ENCODE measurements around the gene CAMTA1. TPM values are rescaled to one million over a fixed set of nuclear protein-coding genes. Genes with fewer than 3 reads are reported as not detected.

CAMTA1 gene
- polyA plus RNA-seq, 1 of the 3 experiments (the other 2 are of a cell fraction): 63.1 TPM

- no peak for TF ChIP-seq SIN3A (IDR thresholded peaks at IDR 0.05; ENCODE audit: borderline replicate concordance, low read depth, low read length)
- peak; percentile 73; the same call in 1 of the 2 replicates for TF ChIP-seq FOXJ3 (CRISPR knock-in tag; IDR thresholded peaks at IDR 0.05)
- no peak for TF ChIP-seq SMC3 (IDR thresholded peaks at IDR 0.05; ENCODE audit: low read depth, low read length)
- no peak for TF ChIP-seq RXRA (IDR thresholded peaks at IDR 0.05; ENCODE audit: borderline replicate concordance, low read depth)
- no peak for TF ChIP-seq RFX5 (IDR thresholded peaks at IDR 0.05; ENCODE audit: low read length)
- TF ChIP-seq TCF12 (IDR thresholded peaks at IDR 0.05): peak; percentile 59
- no peak for TF ChIP-seq GABPA (IDR thresholded peaks at IDR 0.05; ENCODE audit: low read depth)
- peak; percentile 57 for TF ChIP-seq NFIC (IDR thresholded peaks at IDR 0.05; ENCODE audit: borderline replicate concordance)
- peak; percentile 80 for TF ChIP-seq GATA2 (CRISPR knock-in tag; IDR thresholded peaks at IDR 0.05)
- TF ChIP-seq FOXM1 (IDR thresholded peaks at IDR 0.05; ENCODE audit: low read depth): no peak
- no peak for TF ChIP-seq TAF1 (IDR thresholded peaks at IDR 0.05; ENCODE audit: borderline replicate concordance, low read depth, low read length)
- no peak for TF ChIP-seq CTCF (IDR thresholded peaks at IDR 0.05)
- TF ChIP-seq MEF2A (IDR thresholded peaks at IDR 0.05; ENCODE audit: borderline replicate concordance, low read depth): no peak
- TF ChIP-seq RAD21 (IDR thresholded peaks at IDR 0.05; ENCODE audit: low read length): peak; percentile 31
- peak; percentile 38; the same call in 1 of the 2 replicates for TF ChIP-seq MXI1 (IDR thresholded peaks at IDR 0.05; ENCODE audit: low read depth, low read length)
- TF ChIP-seq USF2 (IDR thresholded peaks at IDR 0.05; ENCODE audit: borderline replicate concordance, low read depth, low read length): no peak
- no peak for TF ChIP-seq NRF1 (IDR thresholded peaks at IDR 0.05; ENCODE audit: low read depth, low read length)
These were observed 480.6 kb downstream of the CAMTA1 start (continued) for GRCh38 chr1:7265771-7266371.

GRCh38 chr1:7266561-7266960, 481.3 kb downstream of the CAMTA1 start:
- Histone ChIP-seq H3K4me2 (no peak overlapping the region), H3K79me2 (ENCODE audit: insufficient read depth) (no peaks in the 10 kb centered on the region), H3F3A (replicated peaks; ENCODE audit: insufficient read depth) (no peaks in the 10 kb centered on the region), H3K9me3 (no peaks in the 10 kb centered on the region; the same call in 1 of the 2 replicates), H2AFZ (ENCODE audit: low read depth) (no peak overlapping the region), H3K27me3 (ENCODE audit: insufficient read depth) (no peaks in the 10 kb centered on the region), H3K4me1 (ENCODE audit: control insufficient read depth in 1 of 2, insufficient read depth in 2 of 2, low read depth in 1 of 2, low read length in 1 of 2) (peaks cover 0 to 37% of the 10 kb centered on the region in 2 experiments; a peak in 2 of 4 replicates), H3K27ac (ENCODE audit: low read depth in 2 of 2, low read length in 1 of 2) (peak overlapping the region; percentile 78 to 92), H4K20me1 (ENCODE audit: insufficient read depth) (no peaks in the 10 kb centered on the region), H3K9me2 (no peaks in the 10 kb centered on the region), H3K9ac (no peak overlapping the region), H3K4me3 (ENCODE audit: low read depth in 2 of 2, low read length in 1 of 2) (no peak overlapping the region), H3K36me3 (replicated peaks in 1 of 2; ENCODE audit: control insufficient read depth in 1 of 2, insufficient read depth in 2 of 2, low read length in 1 of 2) (no peaks in the 10 kb centered on the region)
- ChIA-PET CTCF (no interaction called here), POLR2A (no interaction called here)
- TF ChIP-seq YY1 (IDR thresholded peaks at IDR 0.05; ENCODE audit: low read depth): no peak
- no peak for TF ChIP-seq TEAD4 (IDR thresholded peaks at IDR 0.05; ENCODE audit: borderline replicate concordance, insufficient read depth)
- no peak for TF ChIP-seq NRF1 (IDR thresholded peaks at IDR 0.05; ENCODE audit: low read depth, low read length)
- TF ChIP-seq MAX (IDR thresholded peaks at IDR 0.05; ENCODE audit: low read depth): no peak
- no peak for TF ChIP-seq ELF1 (IDR thresholded peaks at IDR 0.05)
- no peak for TF ChIP-seq FOSL2 (IDR thresholded peaks at IDR 0.05; ENCODE audit: borderline replicate concordance, low read depth)
- no peak for TF ChIP-seq MEF2A (IDR thresholded peaks at IDR 0.05; ENCODE audit: borderline replicate concordance, low read depth)
- TF ChIP-seq RCOR1 (IDR thresholded peaks at IDR 0.05; ENCODE audit: low read length): no peak
- TF ChIP-seq CHD2 (IDR thresholded peaks at IDR 0.05; ENCODE audit: low read length, partially characterized antibody): no peak
- no peak for TF ChIP-seq JUND (IDR thresholded peaks at IDR 0.05)
- TF ChIP-seq SIN3A (IDR thresholded peaks at IDR 0.05; ENCODE audit: borderline replicate concordance, low read depth, low read length): no peak
- no peak for TF ChIP-seq TAF1 (IDR thresholded peaks at IDR 0.05; ENCODE audit: borderline replicate concordance, low read depth, low read length)
- no peak for TF ChIP-seq IRF3 (IDR thresholded peaks at IDR 0.05; ENCODE audit: low read depth, low read length)
- TF ChIP-seq FOXJ3 (CRISPR knock-in tag; IDR thresholded peaks at IDR 0.05): no peak
- no peak for TF ChIP-seq EP300 (IDR thresholded peaks at IDR 0.05; ENCODE audit: borderline replicate concordance in 1 of 2, low read depth in 1 of 2, low read length in 1 of 2)
- no peak for TF ChIP-seq CTCF (IDR thresholded peaks at IDR 0.05)
- no peak for TF ChIP-seq RAD21 (IDR thresholded peaks at IDR 0.05; ENCODE audit: low read length)
- 72% methylated on average over 4 of the region's 5 CpGs for WGBS (ENCODE audit: low lambda C conversion rate)
- DNase-seq: no peak
